ENCODE results near the gene PRAMEF25. TPM values are rescaled to one million over a fixed set of nuclear protein-coding genes. Genes with fewer than 3 reads are reported as not detected.

The PRAMEF25 gene
- not detected in 2 replicates for total RNA-seq (ENCODE audit: low replicate concordance)

GRCh38 chr1:13070474-13070873 is at the start of gene PRAMEF25:
PRAMEF25 (plus strand) TSS chr1:13070774; CDS start chr1:13073694, 2,920 bp downstream.

DNA sequence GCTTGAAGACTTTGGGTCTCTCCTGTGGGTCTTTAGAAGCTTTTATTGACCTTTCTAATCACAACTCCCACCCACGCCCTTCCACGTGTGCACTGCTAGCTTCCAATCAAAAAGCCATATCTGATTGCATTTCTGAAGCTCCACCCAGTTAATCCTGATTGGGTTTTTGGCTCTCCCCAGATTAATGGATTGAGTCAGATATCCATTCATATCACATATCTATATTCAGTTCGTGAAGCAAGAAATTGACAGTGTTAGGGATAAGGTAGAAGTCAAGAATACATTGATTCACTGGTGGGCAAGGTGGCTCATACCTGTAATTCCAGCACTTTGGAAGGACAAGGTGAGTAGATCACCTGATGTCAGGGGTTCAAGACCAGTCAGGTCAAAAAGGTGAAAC is 14.1 kb upstream of the PRAMEF25 start, which contains the start of gene PRAMEF27:
TSS of gene PRAMEF27 (minus strand) at position 101 of the 400 bp plus-strand sequence. CDS start 2,916 bp downstream, outside the sequence.

DNA sequence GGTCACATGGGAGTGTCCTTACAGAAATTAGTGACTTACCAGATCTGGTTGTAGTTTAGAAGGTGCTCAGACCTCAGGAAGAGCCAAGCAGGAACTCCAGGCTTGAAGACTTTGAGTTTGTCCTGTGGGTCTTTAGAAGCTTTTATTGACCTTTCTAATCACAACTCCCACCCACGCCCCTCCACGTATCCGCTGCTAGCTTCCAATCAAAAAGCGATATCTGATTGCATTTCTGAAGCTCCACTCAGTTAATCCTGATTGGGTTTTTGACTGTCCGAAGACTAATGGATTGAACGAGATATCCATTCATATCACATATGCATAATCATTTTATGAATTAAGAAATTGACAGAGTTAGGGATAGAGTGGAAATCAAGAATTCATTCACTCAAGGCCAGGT is 46.2 kb downstream of the PRAMEF25 start, which contains the start of gene HNRNPCL2:
TSS of gene HNRNPCL2 (minus strand) at position 101 of the 400 bp plus-strand sequence. CDS start 454 bp downstream, outside the sequence.

Other genes with a start within 250 kb of the PRAMEF25 start
- gene PRAMEF11, start 239.4 kb upstream of the PRAMEF25 start, total RNA-seq (ENCODE audit: low replicate concordance): not detected in 2 replicates
- gene HNRNPCL1, start 222.1 kb upstream of the PRAMEF25 start, total RNA-seq (ENCODE audit: low replicate concordance): not detected in 2 replicates
- gene PRAMEF2, start 213.7 kb upstream of the PRAMEF25 start, total RNA-seq (ENCODE audit: low replicate concordance): not detected in 2 replicates
- not detected in 2 replicates for gene PRAMEF4, start 184.6 kb upstream of the PRAMEF25 start, total RNA-seq (ENCODE audit: low replicate concordance)
- gene PRAMEF10, start 172.5 kb upstream of the PRAMEF25 start, total RNA-seq (ENCODE audit: low replicate concordance): not detected in 2 replicates
- not detected in 2 replicates for gene PRAMEF7, start 154.2 kb upstream of the PRAMEF25 start, total RNA-seq (ENCODE audit: low replicate concordance)
- not detected in 2 replicates for gene PRAMEF6, start 123.2 kb upstream of the PRAMEF25 start, total RNA-seq (ENCODE audit: low replicate concordance)
- gene PRAMEF27, start 14.2 kb upstream of the PRAMEF25 start, total RNA-seq (ENCODE audit: low replicate concordance): not detected in 2 replicates
- not detected in 2 replicates for gene HNRNPCL3, start 10.0 kb upstream of the PRAMEF25 start, total RNA-seq (ENCODE audit: low replicate concordance)
- gene HNRNPCL2, start 46.1 kb downstream of the PRAMEF25 start, total RNA-seq (ENCODE audit: low replicate concordance): not detected in 2 replicates
- not detected in 2 replicates for gene PRAMEF26, start 85.2 kb downstream of the PRAMEF25 start, total RNA-seq (ENCODE audit: low replicate concordance)
- not detected in 2 replicates for gene HNRNPCL4, start 94.9 kb downstream of the PRAMEF25 start, total RNA-seq (ENCODE audit: low replicate concordance)
- gene PRAMEF9, start 101.1 kb downstream of the PRAMEF25 start, total RNA-seq (ENCODE audit: low replicate concordance): not detected in 2 replicates
- not detected in 2 replicates for gene PRAMEF13, start 130.6 kb downstream of the PRAMEF25 start, total RNA-seq (ENCODE audit: low replicate concordance)
- not detected in 2 replicates for gene PRAMEF18, start 155.4 kb downstream of the PRAMEF25 start, total RNA-seq (ENCODE audit: low replicate concordance)
- not detected in 2 replicates for gene PRAMEF5, start 183.4 kb downstream of the PRAMEF25 start, total RNA-seq (ENCODE audit: low replicate concordance)
- gene PRAMEF8, start 214.4 kb downstream of the PRAMEF25 start, total RNA-seq (ENCODE audit: low replicate concordance): not detected in 2 replicates
- gene PRAMEF33, start 232.8 kb downstream of the PRAMEF25 start, total RNA-seq (ENCODE audit: low replicate concordance): not detected in 2 replicates
- gene PRAMEF15, start 244.8 kb downstream of the PRAMEF25 start, total RNA-seq (ENCODE audit: low replicate concordance): not detected in 2 replicates

Data from smooth muscle cell of the coronary artery (primary cell).